ENCODE measurements around the gene MICOS13.

MICOS13 gene

GRCh38 chr19:5687360-5688198 is 7.3 kb upstream of the MICOS13 start:
- no peak for DNase-seq

GRCh38 chr19:5686647-5687359 is 6.5 kb upstream of the MICOS13 start:
- DNase-seq, result peak; percentile 83

GRCh38 chr19:5686326-5686646 is 6.0 kb upstream of the MICOS13 start:
- DNase-seq, result no peak

GRCh38 chr19:5684694-5685430 is 4.5 kb upstream of the MICOS13 start:
- DNase-seq, result no peak

GRCh38 chr19:5683177-5683886 is 3.0 kb upstream of the MICOS13 start:
- DNase-seq, result no peak

- DNase-seq, result no peak
Observed at GRCh38 chr19:5682107-5682482, 1.8 kb upstream of the MICOS13 start.

GRCh38 chr19:5681391-5682106 is 1.2 kb upstream of the MICOS13 start:
- DNase-seq, result no peak

- DNase-seq, result no peak
Observed at GRCh38 chr19:5680084-5680436, 256 bp downstream of the MICOS13 start.

GRCh38 chr19:5679289-5680083 is 830 bp downstream of the MICOS13 start:
- DNase-seq, result no peak

- no peak for DNase-seq
Observed at GRCh38 chr19:5678071-5678718, 2.1 kb downstream of the MICOS13 start.

- no peak for DNase-seq
Observed at GRCh38 chr19:5677580-5677979, 2.7 kb downstream of the MICOS13 start.

GRCh38 chr19:5677136-5677535 is 3.2 kb downstream of the MICOS13 start:
- no peak for DNase-seq

GRCh38 chr19:5676772-5677105 is 3.6 kb downstream of the MICOS13 start:
- DNase-seq, result no peak

- no peak for DNase-seq
Observed at GRCh38 chr19:5676105-5676771, 4.1 kb downstream of the MICOS13 start.

GRCh38 chr19:5674714-5675113 is 5.6 kb downstream of the MICOS13 start:
- DNase-seq, result no peak

- DNase-seq, result no peak
Observed at GRCh38 chr19:5673752-5674151, 6.6 kb downstream of the MICOS13 start.

- no peak for DNase-seq
Observed at GRCh38 chr19:5672708-5673459, 7.4 kb downstream of the MICOS13 start.

GRCh38 chr19:5671600-5671999 is 8.7 kb downstream of the MICOS13 start:
- no peak for DNase-seq

GRCh38 chr19:5669212-5669611 is 11.1 kb downstream of the MICOS13 start:
- DNase-seq, result no peak

- DNase-seq, result no peak
Observed at GRCh38 chr19:5667751-5668271, 12.5 kb downstream of the MICOS13 start.

Data from central memory CD4-positive, alpha-beta T cell (primary cell).